Testis (tissue), 2 donors: Measurements from ENCODE around the gene CMPK1.

Experiments
- POLR2A ChIP-seq: fragments of 450-650 bp; IDR thresholded peaks from one replicate; pipeline ENCODE4 v1.6.1; 2017; ENCODE audit warnings: antibody characterized with exemption, mild to moderate bottlenecking, moderate library complexity
- TF ChIP-seq, protein P1 (sequence below), 3 experiments: fragments of 450-650 bp in 2 of 3; fragments of 200-600 bp in 1 of 3; sonication (generic) in 1 of 3; IDR thresholded peaks; one replicate each; pipeline ENCODE4 v1.5.1; 2016 to 2019; ENCODE audit warnings: antibody characterized with exemption in 3 of 3, mild to moderate bottlenecking in 2 of 3, moderate library complexity in 1 of 3

DNA sequence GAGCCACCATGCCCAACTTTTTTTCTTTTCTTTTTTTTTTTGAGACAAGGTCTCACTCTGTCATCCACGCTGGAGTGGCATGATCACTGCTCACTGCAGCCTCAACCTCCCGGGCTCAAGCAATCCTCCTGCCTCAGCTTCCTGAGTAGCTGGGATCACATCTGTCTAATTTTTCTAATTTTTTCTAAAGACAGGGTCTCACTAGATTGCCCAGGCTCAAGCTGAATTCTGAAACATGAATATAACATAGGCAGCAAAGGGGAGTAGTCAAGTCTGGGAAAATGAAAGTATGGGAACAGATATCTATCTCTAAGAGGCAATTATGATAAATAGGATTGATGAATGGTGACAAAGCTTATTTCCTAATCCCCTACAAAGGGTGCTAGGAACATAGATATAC, 7.3 kb upstream of the CMPK1 start:
- TF ChIP-seq, protein P1, sequence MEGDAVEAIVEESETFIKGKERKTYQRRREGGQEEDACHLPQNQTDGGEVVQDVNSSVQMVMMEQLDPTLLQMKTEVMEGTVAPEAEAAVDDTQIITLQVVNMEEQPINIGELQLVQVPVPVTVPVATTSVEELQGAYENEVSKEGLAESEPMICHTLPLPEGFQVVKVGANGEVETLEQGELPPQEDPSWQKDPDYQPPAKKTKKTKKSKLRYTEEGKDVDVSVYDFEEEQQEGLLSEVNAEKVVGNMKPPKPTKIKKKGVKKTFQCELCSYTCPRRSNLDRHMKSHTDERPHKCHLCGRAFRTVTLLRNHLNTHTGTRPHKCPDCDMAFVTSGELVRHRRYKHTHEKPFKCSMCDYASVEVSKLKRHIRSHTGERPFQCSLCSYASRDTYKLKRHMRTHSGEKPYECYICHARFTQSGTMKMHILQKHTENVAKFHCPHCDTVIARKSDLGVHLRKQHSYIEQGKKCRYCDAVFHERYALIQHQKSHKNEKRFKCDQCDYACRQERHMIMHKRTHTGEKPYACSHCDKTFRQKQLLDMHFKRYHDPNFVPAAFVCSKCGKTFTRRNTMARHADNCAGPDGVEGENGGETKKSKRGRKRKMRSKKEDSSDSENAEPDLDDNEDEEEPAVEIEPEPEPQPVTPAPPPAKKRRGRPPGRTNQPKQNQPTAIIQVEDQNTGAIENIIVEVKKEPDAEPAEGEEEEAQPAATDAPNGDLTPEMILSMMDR (IDR thresholded peaks at IDR 0.05), result no peak
- TF ChIP-seq POLR2A, result no peak
